ENCODE measurements around the gene PRXL2B.
"Not testable (repeated sequence)": the region's sequence is repeated elsewhere in the genome, so short reads cannot be mapped to it uniquely, and the experiment has no call there.

The PRXL2B gene

GRCh38 chr1:2564006-2564814 is 22.4 kb upstream of the PRXL2B start:
- TF ChIP-seq POLR2A (IDR thresholded peaks at IDR 0.05; ENCODE audit: extremely low read depth, insufficient read length): no peak
- no peak for TF ChIP-seq CTCF (IDR thresholded peaks at IDR 0.05; ENCODE audit: low read depth, low read length)
- TF ChIP-seq, protein P1, sequence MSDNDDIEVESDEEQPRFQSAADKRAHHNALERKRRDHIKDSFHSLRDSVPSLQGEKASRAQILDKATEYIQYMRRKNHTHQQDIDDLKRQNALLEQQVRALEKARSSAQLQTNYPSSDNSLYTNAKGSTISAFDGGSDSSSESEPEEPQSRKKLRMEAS (IDR thresholded peaks at IDR 0.05; ENCODE audit: low read depth, low read length): no peak
- no peak for TF ChIP-seq MYC (IDR thresholded peaks at IDR 0.05; ENCODE audit: low read depth, low read length)
- H3K4me3 ChIP-seq (ENCODE audit: low read depth, low read length): no peak overlapping the region
- DNase-seq (ENCODE audit: low read depth): no peak

DNA sequence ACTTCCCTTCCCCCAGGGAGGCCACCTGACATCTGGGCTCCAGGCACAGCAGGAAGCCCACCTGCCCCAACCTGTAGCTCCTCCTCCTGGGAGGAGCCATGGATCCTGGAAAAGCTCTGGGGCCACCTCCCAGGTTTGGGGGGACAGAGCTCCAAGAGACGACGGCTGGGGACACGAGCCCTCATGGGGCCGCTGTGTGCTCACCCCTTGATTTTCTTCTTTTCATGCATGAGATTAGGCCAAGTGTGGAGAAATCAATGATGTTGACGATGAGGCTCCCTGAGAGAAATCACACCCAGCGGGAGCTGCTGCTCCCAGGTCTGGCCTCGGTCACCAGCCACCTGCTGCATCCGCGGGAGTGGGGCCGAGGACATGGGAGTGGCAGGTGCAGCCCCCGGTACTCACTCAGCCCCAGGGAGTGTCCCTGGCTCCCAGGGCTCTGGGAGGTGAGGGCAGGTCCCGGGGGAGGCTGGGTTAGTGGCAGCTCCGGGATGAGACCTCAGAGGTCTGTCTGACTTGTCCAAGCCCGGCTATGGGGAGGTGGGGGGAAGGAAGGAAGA is 21.7 kb upstream of the PRXL2B start:
- no peak overlapping the region for H3K4me3 ChIP-seq (ENCODE audit: low read depth, low read length)
- TF ChIP-seq MYC (IDR thresholded peaks at IDR 0.05; ENCODE audit: low read depth, low read length) (no peak), CTCF (IDR thresholded peaks at IDR 0.05; ENCODE audit: low read depth, low read length) (no peak), POLR2A (IDR thresholded peaks at IDR 0.05; ENCODE audit: extremely low read depth, insufficient read length) (no peak)
- TF ChIP-seq, protein P1 (IDR thresholded peaks at IDR 0.05; ENCODE audit: low read depth, low read length): no peak
- DNase-seq (ENCODE audit: low read depth): no peak

DNA sequence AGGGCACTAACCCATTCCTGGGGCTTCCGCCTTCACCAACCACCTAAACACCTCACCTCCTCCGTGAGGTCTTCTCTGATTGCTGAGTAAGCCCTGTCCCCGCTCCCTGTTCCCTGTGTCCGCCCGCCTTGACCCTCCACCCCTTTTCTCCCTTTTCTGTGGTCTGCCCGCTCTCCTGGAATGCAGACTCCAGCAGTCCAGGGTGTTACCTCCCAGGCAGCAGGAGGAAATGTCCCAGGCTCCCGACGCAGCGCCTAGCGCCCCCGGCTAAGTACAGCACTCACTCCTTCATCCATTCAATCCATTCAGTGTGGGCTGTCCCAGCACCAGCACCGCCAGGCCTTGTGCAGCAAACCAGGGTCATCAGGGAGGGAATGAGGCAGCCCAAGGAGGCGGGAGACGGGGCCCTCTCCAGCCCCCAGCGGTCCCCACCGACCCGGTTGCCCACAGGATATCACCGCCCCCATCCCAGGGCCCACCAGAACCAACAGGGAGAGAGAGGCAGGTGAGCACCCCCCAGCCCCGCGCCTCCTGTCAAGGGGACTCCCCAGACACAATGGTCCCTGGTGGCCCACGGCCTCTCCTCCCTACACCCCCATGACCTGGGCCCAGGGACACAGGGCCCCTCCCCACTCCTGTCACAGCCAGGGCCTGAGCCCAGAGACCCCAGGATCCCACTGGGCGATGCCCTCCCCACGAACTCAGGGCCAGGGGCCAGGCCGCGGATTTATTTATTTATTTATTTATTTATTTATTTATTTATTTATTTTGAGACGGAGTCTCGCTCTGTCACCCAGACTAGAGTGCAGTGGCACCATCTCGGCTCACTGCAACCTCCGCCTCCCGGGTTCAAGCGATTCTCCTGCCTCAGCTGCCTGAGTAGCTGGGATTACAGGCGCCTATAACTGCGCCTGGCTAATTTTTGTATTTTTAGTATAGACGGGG is 20.2 kb upstream of the PRXL2B start:
- H3K4me3 ChIP-seq (ENCODE audit: low read depth, low read length): no peak overlapping the region
- TF ChIP-seq MYC (IDR thresholded peaks at IDR 0.05; ENCODE audit: low read depth, low read length) (no peak), CTCF (IDR thresholded peaks at IDR 0.05; ENCODE audit: low read depth, low read length) (no peak), POLR2A (IDR thresholded peaks at IDR 0.05; ENCODE audit: extremely low read depth, insufficient read length) (no peak)
- TF ChIP-seq, protein P1 (IDR thresholded peaks at IDR 0.05; ENCODE audit: low read depth, low read length): no peak
- no peak for DNase-seq (ENCODE audit: low read depth)

DNA sequence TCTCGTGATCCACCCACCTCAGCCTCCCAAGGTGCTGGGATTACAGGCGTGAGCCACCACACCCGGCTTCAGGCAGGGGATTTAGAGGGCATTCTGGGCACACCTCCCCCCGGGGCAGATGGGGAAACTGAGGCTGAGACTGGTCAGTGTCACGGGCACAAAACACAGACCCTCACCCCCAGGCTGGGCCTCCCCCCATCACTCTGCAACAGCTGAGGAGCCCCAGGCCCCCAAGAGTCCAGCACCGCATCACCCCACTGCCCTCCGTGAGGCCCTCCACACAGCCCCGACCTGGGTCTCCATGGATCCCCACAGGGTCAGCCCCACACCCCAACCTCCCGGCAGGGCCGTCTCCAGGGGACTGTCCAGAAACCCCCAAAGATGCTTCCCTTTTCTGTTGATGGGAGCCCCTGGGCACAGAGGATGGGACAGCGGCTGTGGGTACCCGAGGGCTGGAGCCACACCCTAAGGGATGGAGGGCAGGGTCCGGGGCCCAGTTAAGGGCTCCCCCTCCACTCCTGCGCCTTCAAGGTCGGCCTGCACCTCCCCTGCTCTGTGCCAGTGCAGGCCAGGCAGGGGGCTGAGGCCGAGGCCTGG is 19.4 kb upstream of the PRXL2B start:
- H3K4me3 ChIP-seq (ENCODE audit: low read depth, low read length): no peak overlapping the region
- no peak for DNase-seq (ENCODE audit: low read depth)
- TF ChIP-seq CTCF (IDR thresholded peaks at IDR 0.05; ENCODE audit: low read depth, low read length) (no peak), MYC (IDR thresholded peaks at IDR 0.05; ENCODE audit: low read depth, low read length) (no peak), POLR2A (IDR thresholded peaks at IDR 0.05; ENCODE audit: extremely low read depth, insufficient read length) (no peak)
- TF ChIP-seq, protein P1 (IDR thresholded peaks at IDR 0.05; ENCODE audit: low read depth, low read length): no peak

- not testable (repeated sequence) for H3K4me3 ChIP-seq (ENCODE audit: low read depth, low read length); DNase-seq (ENCODE audit: low read depth)
Measured at GRCh38 chr1:2568187-2568816, 18.3 kb upstream of the PRXL2B start.
